Inflammatory macrophage treated with lipopolysaccharide for 1 hour (primary cell): ENCODE data around the gene RGS17.
"Not testable (repeated sequence)": the region's sequence is repeated elsewhere in the genome, so short reads cannot be mapped to it uniquely, and the experiment has no call there.

ENCODE experiments used
- DNase-seq, 2 donors: peaks; one replicate each; pipeline ENCODE4 v3.0.0-alpha.2; 2020 to 2022

RGS17 gene

DNA sequence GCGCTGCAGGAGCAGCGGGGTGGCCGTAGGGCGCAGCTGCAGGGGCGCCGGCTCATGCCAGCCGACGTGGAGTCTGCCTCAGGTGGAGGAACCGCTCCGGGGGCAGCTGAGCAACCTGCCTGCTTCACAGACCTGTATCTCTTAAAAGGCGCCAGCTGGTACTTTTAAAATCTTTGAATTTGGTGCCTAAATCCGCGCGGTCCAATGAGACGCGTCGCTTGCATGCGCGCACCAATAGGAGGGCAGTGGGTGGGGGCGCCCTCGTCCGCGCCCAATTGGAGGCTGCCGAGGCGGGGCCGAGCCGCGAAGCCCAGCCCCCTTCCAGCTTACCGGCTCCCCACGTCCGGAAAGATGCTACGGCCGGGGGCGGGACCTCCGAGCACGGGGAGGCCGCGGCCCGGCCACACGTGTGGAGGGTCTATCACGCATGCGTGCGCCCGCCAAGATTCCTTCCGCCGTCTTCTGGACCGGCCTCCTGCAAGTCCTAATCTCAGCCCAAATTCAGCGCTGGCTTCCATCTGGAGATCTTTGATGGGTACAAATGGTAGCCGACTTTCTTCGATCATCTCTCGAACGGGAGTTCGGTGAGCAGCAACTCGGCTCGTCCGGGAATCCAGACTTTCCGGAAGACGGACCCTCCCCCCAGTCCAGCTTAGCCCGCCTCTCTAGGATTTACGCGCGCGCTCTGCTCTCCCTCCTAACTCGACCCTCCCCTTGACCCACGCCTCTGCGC, 148.0 kb downstream of the RGS17 start, which contains the start of gene FBXO5:
Gene FBXO5, minus strand, starts transcription at position 138 of the 733 bp plus-strand sequence. Its CDS starts 82 bp downstream, at position 56.
- peak; percentile 96 to 97 for DNase-seq

DNA sequence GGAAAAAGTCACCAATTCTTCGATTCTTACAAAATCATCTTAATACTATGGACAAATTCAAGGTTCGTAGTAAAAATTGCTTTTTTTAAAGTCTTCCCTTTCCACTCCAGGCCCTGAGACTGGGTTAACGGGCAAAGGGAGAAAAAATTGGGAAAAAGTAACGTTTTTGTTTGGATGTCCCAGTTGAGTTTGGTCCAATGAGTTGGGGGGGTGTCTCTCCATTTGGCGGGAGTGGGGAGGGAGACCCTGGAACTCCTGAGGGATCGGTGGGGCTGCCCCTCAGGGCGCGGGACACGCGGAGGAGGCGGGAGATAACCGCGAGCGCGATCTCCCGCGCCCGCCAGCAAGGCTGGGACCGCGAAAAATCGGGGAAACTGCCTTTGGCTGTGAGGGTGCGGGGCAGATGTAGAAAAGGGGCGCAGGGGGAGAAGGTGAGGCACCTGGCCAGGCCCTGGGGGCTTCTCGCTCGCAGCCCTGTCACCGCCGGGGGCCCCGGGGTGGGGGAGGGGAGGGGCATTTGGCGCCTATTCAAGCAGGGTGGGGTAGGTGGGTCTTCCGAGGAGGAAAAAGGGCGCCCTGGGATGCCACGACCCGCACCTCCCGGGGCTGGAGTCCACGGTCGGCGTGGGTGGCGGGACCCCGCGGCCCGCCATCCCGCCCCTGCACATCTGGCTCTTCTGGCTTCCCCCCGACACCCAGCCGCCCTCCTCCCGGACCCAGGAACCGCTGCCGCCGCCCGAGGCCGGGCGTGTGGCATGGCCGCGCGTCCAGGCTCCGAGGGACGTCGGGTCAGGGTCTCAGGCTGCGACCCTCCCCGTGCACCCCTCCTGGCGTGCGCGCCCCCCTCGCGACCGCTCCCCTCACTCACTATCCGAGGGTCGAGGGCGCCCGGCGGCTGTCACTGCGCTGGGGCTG, 148.8 kb downstream of the RGS17 start:
- DNase-seq, result no peak

DNA sequence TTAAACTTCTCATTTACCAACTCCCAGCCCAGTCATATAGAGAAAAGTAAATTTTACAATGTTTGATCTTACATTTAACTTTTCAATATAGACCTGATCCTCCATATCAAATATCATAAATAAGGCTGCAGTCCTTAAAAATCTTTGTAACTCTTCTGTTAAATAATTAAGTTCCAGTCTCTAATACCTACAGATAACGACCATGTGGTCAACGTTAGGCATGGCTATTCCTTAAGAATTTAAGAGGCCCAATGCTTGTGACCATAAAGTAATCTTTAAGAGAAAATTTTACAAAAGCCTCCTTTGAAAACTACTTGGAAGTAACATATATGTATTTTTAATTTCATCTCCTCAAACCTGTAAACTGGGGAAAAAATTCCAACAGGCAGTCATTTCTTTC, 149.9 kb downstream of the RGS17 start:
- DNase-seq, result no peak

DNA sequence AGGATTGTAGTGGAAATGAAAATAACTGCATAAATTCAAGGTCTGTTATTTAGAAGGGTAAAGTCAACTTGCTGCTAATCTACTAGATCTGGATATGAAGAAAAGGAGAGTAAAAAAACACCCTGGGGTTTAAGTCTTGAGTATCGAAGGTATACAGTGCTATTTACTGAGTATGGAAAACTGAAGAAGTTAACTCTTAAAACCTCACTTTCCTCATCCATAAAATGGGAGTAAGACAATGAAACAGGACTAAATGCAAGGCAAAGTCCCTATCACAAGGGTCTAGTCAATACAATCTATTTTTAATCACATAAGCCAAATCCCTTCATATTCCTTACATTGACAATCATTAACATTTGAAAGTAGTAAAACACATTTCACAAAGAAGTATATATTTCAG, 150.4 kb downstream of the RGS17 start:
- no peak for DNase-seq

DNA sequence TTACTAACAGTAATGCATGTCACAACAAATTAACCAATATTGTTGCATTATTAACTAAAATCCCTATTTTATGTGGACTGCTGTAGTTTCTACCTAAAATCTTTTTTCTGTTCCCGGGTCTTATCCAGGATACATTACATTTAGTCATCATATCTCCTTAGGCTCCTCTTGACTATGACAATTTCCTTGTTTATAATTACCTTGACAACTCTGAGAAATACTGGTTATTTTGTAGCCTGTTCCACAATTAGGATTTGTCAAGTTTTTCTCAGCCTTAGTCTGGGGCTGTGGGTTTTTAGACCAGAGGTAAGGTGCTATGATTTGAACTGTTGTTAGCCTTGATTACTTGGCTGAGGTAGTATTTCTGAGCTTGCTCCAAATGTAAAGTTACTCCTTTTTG, 152.0 kb downstream of the RGS17 start:
- no peak for DNase-seq

DNA sequence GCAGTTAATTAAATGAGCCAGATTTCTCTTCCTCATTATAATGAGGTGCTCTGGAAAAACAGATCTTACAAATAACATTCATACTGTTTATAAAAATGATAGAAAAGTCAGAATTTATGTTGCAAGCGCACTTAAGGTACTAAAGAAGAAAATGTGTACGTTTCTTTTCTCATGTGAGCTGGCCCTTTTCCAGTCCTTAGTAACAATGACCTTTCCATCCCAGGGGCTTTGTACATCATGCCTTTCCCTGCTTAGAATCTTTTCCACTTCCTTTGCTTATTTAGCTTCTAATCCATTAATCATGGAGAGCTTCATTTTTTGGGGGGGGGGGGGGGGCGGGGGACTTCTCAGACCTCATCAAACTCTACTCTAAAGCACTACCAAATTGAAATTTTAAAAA, 153.0 kb downstream of the RGS17 start:
- no peak for DNase-seq

DNA sequence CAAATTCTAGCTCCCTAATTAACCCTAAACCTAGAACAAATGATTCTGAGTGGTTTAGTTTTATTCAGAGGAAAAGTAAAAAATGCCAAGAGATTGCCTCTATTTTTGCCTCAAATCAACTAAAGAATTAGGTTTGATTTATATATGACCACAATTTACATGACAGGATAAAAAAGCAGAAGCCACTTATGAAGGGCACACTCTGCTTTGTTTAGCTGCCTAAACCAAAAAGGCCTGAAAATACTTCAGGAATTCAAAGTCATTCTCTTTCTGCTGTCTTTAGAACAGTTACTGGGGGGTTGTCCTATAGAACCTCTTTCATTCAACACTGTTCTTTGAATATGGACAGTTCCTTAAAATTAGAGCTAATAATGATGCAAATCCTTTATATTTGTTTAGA, 153.5 kb downstream of the RGS17 start:
- no peak for DNase-seq

DNA sequence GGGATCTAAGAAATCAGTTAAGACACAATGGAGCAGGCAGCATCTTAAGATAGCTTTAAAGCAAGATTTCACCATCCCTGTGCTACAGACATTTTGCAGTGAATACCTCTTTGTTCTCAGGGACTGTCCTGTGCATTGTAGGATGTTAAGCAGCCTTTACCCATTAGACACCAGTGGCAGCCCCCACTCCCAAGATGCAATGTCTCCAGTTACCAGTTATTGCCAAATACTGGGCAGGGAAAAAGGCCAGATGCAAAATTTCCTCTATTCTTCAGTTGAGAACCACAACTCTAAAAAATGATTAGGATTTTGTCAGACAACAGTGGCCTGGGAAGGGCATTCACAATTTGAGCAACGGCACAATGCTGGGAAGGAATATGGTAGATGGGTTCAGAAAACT, 154.3 kb downstream of the RGS17 start:
- no peak for DNase-seq

DNA sequence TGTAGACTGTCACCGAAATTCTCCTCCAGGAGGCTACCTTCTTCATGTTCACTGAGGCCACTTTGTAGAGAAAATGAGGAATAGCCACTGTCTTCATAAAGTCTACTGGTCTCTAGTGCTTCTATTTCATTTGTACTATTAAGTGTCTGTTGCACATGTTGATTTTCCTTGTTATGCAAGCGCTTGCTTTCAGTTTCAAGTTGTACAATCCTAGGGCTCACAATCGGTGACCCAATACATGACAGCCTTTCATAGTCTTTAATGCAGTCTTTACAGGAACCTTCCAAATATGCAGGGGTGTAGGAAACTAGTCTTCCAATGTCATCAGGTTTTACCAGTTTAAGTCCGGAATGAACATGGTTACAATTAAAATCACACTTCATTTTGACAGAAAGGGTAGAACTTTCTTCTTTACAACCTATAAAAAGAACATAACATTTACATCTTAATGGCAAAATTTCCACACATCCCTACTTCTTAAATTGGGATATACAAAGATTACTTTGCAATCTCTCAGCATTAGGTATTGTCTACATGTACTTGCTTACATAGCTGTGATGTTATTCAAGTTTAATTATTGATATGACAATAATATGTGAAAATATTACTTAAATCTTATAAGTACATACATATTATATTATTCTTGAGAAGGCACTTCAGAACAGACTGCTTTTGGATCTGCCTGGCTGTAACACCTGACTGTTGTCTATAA, 155.7 kb downstream of the RGS17 start:
- peak; percentile 85 to 89 for DNase-seq

DNA sequence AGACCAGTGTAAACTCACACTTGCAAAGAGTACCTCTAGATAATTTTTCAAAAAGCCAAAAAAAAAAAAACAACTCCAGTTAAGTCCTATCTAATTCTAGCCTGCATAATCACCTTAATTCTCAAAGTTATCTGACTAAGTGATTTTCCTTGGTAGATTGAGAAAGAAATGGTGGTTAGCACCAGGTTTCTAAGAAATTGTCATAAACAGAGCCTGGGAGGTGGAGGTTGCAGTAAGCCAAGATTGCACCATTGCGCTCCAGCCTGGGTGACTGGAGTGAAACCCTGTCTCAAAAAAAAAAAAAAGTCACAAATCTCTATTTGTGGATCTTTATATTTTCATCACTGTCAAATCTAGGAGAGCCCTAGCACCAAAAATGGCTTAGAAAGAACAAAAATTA, 157.2 kb downstream of the RGS17 start:
- no peak for DNase-seq

DNA sequence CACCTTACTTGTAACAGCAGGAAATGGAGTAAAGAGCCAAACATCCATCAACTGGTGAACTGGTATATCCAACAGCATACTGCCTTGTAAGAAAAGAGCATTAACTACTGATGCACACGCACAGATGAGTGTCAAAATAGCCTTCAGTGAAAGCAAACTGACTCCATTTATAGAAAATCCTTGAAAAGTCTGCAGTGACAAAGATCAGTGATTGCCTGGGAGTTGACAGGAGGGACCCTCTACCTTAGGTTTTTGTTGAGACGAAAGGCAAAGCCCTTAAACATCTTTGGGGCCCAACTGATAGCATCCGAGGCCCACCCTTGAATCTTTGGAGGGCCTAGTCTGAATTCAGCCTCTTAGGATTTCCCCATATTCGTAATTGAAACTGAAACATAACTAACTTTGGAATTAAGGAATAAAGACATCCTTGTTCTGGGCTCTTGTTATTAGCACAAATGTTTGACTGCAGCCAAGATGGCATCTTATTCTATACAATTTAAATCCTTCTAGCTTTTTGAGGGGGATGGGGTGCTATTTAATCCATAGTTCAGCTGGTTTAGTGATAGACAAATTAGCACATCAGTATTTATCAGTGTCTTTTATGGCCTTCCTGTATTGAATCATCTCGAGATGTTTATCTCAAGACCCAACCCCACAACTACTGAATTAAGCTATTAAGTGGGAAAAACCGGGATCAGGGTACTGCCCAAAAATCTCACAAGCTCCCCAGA, 161.2 kb downstream of the RGS17 start:
- DNase-seq, result no peak

DNA sequence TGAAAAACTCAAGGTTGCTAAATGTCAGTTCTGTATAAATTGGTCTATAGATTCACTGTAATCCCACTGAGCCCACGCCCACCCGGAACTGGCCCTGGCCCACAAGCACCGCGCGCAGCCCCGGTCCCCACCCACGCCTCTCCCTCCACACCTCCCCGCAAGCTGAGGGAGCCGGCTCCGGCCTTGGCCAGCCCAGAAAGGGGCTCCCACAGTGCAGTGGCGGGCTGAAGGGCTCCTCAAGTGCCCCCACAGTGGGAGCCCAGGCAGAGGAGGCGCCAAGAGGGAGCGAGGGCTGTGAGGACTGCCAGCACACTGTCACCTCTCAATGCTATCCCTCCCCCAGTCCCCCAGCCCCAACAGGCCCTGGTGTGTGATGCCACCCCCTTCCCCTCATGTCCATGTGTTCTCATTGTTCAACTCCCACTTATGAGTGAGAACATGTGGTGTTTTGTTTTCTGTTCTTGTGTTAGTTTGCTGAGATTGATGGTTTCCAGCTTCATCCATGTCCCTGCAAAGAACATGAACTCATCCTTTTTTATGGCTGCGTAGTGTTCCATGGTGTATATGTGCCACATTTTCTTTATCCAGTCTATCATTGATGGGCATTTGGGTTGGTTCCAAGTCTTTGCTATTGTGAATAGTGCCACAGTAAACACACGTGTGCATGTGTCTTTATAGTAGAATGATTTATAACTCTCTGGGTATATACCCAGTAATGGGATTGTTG, 164.8 kb downstream of the RGS17 start:
- not testable (repeated sequence) for DNase-seq

DNA sequence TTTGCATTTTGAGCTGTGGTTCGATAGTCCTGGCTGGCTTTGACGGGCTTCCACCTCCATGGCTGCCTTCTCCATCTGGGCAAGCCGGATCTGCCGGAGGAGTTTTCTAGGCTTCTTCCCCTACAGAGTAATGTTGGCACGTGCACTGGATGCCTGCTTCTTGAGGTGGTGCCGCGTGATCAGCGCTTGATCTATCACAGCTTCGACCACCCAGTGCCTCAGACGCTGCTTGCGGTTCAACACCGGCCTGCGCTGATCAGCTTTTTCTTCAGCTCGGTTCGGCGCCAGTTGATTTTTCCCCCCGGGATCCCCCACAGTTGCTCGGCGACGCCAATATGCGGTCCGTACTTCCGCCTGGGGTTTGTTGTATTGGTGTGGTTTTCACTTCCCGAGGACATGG, 171.7 kb downstream of the RGS17 start:
- DNase-seq, result no peak

DNA sequence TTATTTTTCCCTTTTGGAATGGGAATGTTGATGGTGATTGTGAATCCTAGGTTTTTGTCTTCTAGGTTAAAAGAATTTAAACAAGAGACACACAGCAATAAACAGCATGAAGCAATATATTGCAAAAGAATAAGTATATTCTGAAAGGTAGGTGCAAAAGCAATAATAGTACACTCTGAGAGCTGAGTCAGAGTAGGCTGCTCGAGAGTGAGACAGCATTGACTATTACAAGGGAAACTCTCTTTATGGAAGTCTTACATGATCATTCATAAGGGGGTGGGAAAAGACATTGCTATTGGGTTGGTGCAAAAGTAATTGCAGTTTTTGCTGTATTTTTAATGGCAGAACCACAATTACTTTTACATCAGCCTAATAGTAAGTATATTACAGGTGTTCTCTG, 173.3 kb downstream of the RGS17 start:
- DNase-seq, result no peak
